T1000 (cell line): ENCODE results near the gene OTUD3.

Experiments used
- DNase-seq: peaks from one replicate; lab custom pipeline; 2025; ENCODE audit warnings: mixed read lengths; lab: John Stamatoyannopoulos, UW

Gene OTUD3

DNA sequence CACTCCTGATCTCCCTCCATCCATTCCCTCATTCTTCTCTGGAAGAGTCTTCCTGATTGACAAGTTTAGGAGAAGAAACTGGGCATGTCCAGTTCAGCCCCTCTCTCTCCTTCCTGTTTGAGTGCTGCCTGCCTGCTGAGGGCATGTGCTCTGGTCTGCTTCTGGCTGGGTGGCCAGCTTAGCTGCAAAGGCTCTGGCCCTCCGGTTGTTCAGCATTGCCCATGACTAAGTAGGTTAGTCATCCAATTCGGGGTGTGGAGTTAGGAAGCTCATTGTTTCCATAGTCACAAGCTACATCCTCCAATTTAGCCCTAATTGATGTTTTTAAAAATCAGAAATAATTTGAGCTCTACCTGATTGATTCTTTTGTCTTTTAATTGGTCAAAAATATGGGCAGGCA, 66.8 kb downstream of the OTUD3 start:
- DNase-seq = no peak

DNA sequence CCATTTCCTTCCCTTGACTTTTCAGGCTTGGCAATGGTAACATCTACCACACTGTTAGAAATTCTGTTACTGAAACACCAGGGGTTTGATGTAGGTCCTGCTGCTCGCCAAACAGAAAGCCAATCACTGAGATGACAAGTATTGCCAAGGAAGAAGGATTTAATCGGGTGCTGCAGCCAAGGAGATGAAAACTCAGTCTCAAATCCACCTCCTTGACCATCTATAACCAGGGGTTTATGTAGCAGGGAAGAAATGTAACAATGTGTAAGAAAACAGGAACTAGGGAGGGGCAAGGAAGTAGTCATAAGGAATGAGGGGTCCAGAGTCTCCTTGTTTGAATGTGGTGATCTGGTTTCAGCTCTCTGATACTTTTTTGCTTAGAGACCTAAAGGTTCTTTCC, 71.9 kb downstream of the OTUD3 start:
- DNase-seq = no peak

DNA sequence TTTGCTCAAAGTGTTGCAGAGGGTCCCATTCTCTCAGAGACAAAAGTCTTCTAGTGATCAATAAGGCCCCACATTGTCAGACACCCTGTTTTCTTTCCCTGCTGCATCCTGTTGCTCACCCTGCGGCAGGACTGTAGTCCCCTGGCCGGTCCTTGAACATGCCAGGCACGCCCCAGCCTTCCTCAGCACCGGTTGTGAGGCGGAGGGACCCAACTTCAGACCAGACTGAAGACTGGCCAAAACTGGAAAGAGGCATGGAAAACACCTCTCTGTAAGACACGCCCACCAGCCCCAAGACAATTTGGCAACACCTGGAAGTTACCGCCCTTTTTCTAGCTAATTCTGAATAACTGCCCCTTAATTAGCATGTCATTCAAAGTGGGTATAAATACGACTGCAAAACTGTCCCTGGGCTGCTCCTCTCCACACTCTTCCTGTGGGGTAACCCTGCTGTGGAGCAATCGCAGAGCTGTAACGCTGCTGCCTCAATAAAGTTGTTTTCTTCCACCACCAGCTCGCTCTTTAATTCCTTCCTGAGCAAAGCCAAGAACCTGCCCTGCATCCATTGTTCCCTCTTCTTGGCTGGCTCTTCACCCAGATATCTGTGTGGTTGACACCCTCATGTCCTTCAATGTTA, 73.5 kb downstream of the OTUD3 start:
- no peak for DNase-seq

DNA sequence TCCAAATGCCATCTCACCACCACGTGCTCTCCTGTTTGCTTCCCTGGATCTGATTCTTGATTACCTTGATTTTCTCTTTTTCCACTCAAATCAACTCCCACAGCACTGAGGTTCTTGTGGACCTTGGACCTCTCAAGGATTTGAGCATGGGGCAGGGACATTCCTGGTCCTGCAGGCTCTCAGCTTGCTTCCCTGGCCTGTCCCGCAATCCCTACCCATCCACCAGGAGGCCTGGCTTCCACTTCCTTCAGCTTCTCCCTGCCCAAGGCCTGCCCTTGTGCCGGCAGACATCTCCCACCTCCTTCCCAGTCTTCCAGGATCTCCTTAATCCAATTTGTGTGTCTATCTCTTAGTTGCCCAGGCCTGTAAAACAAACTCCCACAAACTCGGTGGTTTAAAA, 75.6 kb downstream of the OTUD3 start:
- no peak for DNase-seq

DNA sequence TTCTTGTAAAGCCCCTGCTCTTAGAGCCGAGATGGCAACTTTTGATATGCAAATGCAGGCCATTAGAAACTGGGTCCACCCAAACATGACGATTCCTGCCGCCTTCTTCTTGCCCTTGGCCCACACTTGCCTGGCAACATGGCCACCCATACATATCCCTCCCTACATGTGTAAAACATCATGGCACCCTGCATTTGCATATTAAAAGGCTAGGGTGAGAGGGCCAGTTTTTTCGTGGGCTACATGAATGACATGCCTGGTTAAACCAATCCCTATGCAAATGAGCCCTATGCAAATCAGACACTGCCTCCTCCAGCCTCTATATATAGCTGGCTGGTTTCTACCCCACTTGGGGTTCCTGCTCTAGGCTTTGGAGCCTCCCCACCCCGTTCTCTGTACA, 78.4 kb downstream of the OTUD3 start:
- DNase-seq = no peak
